HG03095 (cell line): Measurements from ENCODE around the gene TNPO3.

Source experiments
- ATAC-seq: cut with Tn5 transposase; IDR thresholded peaks from one replicate; pipeline ENCODE4 v1.9.1; 2021; ENCODE audit warnings: moderate library complexity; ENCODE audit not compliant: unreplicated experiment

TNPO3 gene

GRCh38 chr7:128911423-128912031 lies 143.4 kb downstream of the TNPO3 start:
- no peak for ATAC-seq

- ATAC-seq, result no peak
Measured at GRCh38 chr7:128910569-128910945, 144.4 kb downstream of the TNPO3 start, which contains the start of gene KCP. KCP (minus strand) TSS chr7:128910709; CDS start chr7:128910676, 33 bp downstream.

GRCh38 chr7:128909625-128910568 lies 145.0 kb downstream of the TNPO3 start:
- no peak for ATAC-seq

GRCh38 chr7:128908750-128909624 lies 145.9 kb downstream of the TNPO3 start:
- ATAC-seq, result no peak

GRCh38 chr7:128906766-128907559 lies 147.9 kb downstream of the TNPO3 start:
- no peak for ATAC-seq

- no peak for ATAC-seq
Measured at GRCh38 chr7:128906001-128906765, 148.7 kb downstream of the TNPO3 start.

- no peak for ATAC-seq
Measured at GRCh38 chr7:128904381-128905197, 150.3 kb downstream of the TNPO3 start.
